ENCODE results near the gene TMEM92. TPM values are rescaled to one million over a fixed set of nuclear protein-coding genes. Genes with fewer than 3 reads are reported as not detected.

TMEM92 gene
- not detected for total RNA-seq

DNA sequence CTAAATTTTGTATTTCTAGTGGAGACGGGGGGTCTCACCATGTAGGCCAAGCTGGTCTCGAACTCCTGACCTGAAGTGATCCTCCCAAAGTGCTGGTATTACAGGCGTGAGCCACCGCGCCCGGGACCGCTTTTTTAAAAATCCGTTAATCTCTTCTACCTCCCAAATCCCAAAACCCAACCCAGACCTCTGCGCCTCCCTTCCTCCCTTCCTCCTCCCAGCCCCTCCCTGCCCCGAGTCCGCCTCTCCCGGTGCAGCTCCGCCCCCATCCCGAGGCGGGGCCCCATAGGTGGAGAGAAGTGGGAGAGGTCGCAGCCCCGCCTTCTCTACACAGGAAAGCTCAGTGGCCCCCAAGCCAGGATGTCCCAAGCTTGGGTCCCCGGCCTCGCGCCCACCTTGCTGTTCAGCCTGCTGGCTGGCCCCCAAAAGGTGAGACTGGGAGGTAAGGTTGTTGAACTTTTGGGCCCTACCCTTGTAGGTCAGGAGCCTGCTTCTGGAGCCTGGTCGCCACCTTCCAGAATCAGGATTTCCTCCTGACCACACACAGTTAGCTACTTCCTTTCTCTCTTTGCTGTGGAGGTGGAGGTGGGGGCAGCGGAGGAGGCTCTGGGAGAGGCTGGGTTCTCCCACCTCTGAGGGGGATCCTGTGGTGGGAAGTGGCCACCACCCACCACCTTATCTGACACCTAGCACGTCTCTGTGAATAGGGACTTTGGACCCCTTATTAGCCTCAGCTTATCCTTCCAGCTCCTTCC, at the start of gene TMEM92:
Gene TMEM92 (plus strand): TSS at position 325 of the 755 bp plus-strand sequence. CDS start 36 bp downstream, at position 361.
- no peak for ATAC-seq
- intact Hi-C loops (cut with micrococcal nuclease), result no loop called here
- H3K27ac Mint-ChIP-seq, result no peak within 1 kb of the TSS

DNA sequence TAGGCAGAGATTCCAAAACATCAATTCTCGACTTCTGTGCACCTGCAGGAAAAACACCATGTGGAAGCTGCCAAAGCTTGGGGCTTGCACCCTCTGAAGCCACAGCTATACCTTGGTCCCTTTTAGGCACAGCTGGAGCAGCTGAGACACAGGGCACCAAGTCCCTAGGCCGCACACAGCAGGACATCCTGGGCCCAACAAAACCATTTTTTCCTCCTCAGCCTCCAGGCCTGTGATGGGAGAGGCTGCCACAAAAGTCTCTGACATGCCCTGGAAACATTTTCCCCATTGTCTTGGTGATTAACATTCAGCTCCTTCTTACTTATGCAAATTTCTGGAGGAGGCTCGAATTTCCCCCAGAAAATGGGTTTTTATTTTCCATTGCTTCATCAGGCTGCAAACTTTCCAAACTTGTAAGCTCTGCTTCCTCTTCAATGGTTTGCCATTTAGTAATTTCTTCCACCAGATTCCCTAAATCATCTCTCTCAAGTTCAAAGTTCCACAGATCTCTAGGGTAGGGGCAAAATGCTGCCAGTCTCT, 48.5 kb upstream of the TMEM92 start:
- Mint-ChIP-seq H3K4me3 (no peak overlapping the region), H3K36me3 (ENCODE audit: low read depth) (peaks cover 6% of the 10 kb centered on the region), H3K27me3 (peaks cover 7% of the 10 kb centered on the region), H3K4me1 (ENCODE audit: low read depth) (peaks cover 4% of the 10 kb centered on the region), H3K9me3 (peaks cover 20% of the 10 kb centered on the region), H3K27ac (no peak overlapping the region)
- DNase-seq (no peak), ATAC-seq (no peak)
- intact Hi-C loops (cut with micrococcal nuclease), result no loop called here
- ChIA-PET CTCF (interaction anchor here (1.2 to 2.6 kb wide), 2 partner anchors 9 to 11 kb away, joined by 4 to 9 read pairs; no protein-coding TSS in a partner anchor), POLR2A (no interaction called here)
- TF ChIP-seq, protein P1, sequence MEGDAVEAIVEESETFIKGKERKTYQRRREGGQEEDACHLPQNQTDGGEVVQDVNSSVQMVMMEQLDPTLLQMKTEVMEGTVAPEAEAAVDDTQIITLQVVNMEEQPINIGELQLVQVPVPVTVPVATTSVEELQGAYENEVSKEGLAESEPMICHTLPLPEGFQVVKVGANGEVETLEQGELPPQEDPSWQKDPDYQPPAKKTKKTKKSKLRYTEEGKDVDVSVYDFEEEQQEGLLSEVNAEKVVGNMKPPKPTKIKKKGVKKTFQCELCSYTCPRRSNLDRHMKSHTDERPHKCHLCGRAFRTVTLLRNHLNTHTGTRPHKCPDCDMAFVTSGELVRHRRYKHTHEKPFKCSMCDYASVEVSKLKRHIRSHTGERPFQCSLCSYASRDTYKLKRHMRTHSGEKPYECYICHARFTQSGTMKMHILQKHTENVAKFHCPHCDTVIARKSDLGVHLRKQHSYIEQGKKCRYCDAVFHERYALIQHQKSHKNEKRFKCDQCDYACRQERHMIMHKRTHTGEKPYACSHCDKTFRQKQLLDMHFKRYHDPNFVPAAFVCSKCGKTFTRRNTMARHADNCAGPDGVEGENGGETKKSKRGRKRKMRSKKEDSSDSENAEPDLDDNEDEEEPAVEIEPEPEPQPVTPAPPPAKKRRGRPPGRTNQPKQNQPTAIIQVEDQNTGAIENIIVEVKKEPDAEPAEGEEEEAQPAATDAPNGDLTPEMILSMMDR (IDR thresholded peaks at IDR 0.05), result no peak

More for the DNA sequence above, at the start of gene TMEM92:
- Mint-ChIP-seq H3K4me3 (no peak within 1 kb of the TSS), H3K36me3 (ENCODE audit: low read depth) (no peaks in the 10 kb centered on the region), H3K9me3 (no peaks in the 10 kb centered on the region), H3K27me3 (peaks cover 28% of the 10 kb centered on the region), H3K4me1 (ENCODE audit: low read depth) (peaks cover 9% of the 10 kb centered on the region)
- POLR2A ChIA-PET, result interaction anchor here (1.0 to 1.3 kb wide), 2 partner anchors 18 to 74 kb away, joined by 3 read pairs; no protein-coding TSS in a partner anchor
- no peak for DNase-seq
- CTCF ChIA-PET, result interaction anchor here (0.9 to 13.4 kb wide), 14 partner anchors 18 to 180 kb away, joined by 3 to 209 read pairs (median 5); partner anchors contain the start of genes COL1A1 and PDK2
- TF ChIP-seq, protein P1 (IDR thresholded peaks at IDR 0.05), result no peak

DNA sequence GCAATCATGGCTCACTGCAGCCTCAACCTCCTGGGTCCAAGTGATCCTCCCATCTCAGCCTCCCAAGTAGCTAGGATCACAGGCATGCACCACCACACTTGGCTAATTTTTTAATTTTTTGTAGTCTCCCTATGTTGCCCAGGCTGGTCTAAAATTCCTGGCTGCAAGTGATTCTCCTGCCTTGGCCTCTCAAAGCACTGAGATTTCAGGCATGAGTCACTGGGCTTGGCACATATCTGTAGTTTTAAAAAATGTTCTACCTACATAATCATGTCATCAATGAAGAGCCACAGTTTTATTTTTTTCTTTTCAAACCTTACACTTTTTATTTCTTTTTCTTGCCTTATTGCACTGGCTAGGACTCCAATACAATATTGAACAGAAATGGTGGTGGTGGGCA, 39.7 kb upstream of the TMEM92 start:
- CTCF ChIA-PET, result no interaction called here
- TF ChIP-seq, protein P1 (IDR thresholded peaks at IDR 0.05), result no peak
- intact Hi-C loops (cut with micrococcal nuclease), result no loop called here
- Mint-ChIP-seq H3K9me3 (peaks cover 6% of the 10 kb centered on the region), H3K4me3 (no peak overlapping the region), H3K4me1 (ENCODE audit: low read depth) (no peaks in the 10 kb centered on the region), H3K36me3 (ENCODE audit: low read depth) (no peaks in the 10 kb centered on the region), H3K27ac (no peak overlapping the region), H3K27me3 (peaks cover 33% of the 10 kb centered on the region)
- DNase-seq (no peak), ATAC-seq (no peak)
- POLR2A ChIA-PET, result no interaction called here

DNA sequence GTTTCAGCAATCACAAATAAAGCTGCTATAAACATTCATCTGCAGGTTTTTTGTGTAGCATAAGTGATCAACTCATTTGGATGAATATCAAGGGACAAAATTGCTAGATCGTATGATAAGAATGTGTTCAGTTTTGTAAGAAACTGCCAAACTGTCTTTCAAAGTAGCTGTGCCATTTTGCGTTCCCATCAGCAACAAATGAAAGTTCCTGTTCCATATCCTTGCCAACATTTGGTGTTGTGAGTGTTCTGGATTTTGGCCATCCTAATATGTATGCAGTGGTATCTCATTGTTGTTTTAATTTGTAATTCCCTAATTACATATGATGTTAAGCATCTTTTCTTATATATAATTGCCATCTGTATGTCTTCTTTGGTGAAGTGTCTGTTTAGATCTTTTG, 36.4 kb upstream of the TMEM92 start:
- ATAC-seq (no peak), DNase-seq (no peak)
- TF ChIP-seq, protein P1 (IDR thresholded peaks at IDR 0.05), result no peak
- ChIA-PET CTCF (interaction anchor here (1.3 kb wide), 1 partner anchor 14 kb away, joined by 5 read pairs; no protein-coding TSS in a partner anchor), POLR2A (interaction anchor here (0.5 kb wide), 1 partner anchor 18 kb away, joined by 3 read pairs; no protein-coding TSS in a partner anchor)
- Mint-ChIP-seq H3K27me3 (peaks cover 37% of the 10 kb centered on the region), H3K9me3 (peaks cover 6% of the 10 kb centered on the region), H3K27ac (no peak overlapping the region), H3K4me1 (ENCODE audit: low read depth) (no peaks in the 10 kb centered on the region), H3K4me3 (no peak overlapping the region), H3K36me3 (ENCODE audit: low read depth) (no peaks in the 10 kb centered on the region)
- intact Hi-C loops (cut with micrococcal nuclease), result no loop called here

Data from activated CD8-positive, alpha-beta T cell treated with anti-CD3 and anti-CD28 coated beads for 36 hours (primary cell).